NK-92 (cell line): ENCODE measurements around the gene ATG7.
"Not testable (repeated sequence)": the region's sequence is repeated elsewhere in the genome, so short reads cannot be mapped to it uniquely, and the experiment has no call there.

ENCODE experiments used
- DNase-seq: peaks from one replicate; lab custom pipeline; 2025; ENCODE audit not compliant: unreplicated experiment; lab: John Stamatoyannopoulos, UW

The ATG7 gene

GRCh38 chr3:11251807-11252176 is 20.4 kb upstream of the ATG7 start:
- DNase-seq, result no peak

DNA sequence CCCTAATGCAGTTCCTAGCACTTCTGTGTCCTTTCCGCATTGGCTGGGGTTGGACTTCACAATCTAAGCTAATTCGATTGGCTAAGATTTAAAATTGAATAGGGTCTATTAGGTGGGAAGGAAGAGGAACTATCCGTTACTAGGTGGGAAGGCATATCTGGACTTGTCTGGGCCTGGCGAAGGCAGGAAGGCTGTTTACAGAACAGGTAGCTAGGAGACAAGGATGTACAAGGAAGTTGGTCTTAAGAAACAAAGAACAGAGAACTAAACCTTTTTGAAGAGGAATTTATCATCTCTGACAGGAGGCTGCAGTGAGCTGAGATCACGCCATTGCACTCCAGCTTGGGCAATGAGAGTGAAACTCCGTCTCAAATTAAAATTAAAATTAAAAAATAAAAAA is 17.3 kb upstream of the ATG7 start:
- DNase-seq, result no peak

GRCh38 chr3:11255537-11255936 is 16.7 kb upstream of the ATG7 start:
- DNase-seq, result not testable (repeated sequence)

DNA sequence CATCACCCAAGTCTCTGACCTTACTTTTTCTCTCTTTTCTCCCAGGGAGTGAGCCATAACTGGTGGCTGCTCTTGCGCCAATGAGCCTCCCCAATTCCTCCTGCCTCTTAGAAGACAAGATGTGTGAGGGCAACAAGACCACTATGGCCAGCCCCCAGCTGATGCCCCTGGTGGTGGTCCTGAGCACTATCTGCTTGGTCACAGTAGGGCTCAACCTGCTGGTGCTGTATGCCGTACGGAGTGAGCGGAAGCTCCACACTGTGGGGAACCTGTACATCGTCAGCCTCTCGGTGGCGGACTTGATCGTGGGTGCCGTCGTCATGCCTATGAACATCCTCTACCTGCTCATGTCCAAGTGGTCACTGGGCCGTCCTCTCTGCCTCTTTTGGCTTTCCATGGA is 13.2 kb upstream of the ATG7 start:
- DNase-seq, result no peak

DNA sequence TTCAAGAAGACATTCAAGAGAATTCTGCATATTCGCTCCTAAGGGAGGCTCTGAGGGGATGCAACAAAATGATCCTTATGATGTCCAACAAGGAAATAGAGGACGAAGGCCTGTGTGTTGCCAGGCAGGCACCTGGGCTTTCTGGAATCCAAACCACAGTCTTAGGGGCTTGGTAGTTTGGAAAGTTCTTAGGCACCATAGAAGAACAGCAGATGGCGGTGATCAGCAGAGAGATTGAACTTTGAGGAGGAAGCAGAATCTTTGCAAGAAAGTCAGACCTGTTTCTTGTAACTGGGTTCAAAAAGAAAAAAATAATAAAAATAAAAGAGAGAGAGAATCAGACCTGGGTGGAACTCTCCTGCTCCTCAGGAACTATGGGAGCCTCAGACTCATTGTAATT is 11.7 kb upstream of the ATG7 start:
- no peak for DNase-seq

- no peak for DNase-seq
Measured at GRCh38 chr3:11269007-11269406, 3.2 kb upstream of the ATG7 start.

DNA sequence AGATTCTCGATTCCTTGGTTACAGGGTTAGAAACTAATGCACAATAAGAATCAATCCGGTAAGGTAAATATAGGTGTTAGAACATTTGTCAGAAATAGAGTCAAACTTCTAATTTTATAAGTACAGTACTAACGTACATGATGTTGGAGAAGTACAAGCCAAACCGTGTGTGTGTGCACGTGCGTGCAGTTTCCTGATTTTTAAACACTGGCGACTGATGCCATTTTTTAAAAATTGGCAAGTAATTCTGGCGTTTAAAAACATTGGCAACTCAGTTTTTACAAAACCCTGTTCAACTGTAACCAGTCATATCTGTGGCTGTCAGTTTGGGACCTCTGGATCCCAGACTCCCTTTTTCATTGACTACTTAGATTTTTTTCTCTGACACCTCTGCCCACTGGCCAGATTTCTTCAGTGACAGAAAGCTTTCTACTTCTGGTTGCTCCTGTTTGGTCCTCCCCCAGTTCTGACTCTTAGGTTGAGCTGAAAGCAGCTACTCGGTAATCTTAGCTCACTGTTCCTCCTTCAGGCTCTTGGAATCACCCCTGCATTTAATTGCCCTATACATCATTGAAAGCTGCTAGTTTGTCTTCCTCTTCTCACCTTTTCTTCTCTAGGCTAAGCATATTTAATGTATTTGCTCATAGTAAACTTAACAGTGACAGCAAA is 843 bp downstream of the ATG7 start:
- DNase-seq, result no peak

GRCh38 chr3:11273891-11274291 is 1.7 kb downstream of the ATG7 start:
- no peak for DNase-seq

- no peak for DNase-seq
Measured at GRCh38 chr3:11274566-11275142, 2.5 kb downstream of the ATG7 start.

GRCh38 chr3:11275926-11276325 is 3.7 kb downstream of the ATG7 start:
- no peak for DNase-seq

- DNase-seq, result no peak
Measured at GRCh38 chr3:11276901-11277300, 4.7 kb downstream of the ATG7 start.

- no peak for DNase-seq
Measured at GRCh38 chr3:11282250-11283138, 10.3 kb downstream of the ATG7 start.

GRCh38 chr3:11283139-11283475 is 10.9 kb downstream of the ATG7 start:
- DNase-seq, result no peak

- no peak for DNase-seq
Measured at GRCh38 chr3:11284011-11284410, 11.8 kb downstream of the ATG7 start.

DNA sequence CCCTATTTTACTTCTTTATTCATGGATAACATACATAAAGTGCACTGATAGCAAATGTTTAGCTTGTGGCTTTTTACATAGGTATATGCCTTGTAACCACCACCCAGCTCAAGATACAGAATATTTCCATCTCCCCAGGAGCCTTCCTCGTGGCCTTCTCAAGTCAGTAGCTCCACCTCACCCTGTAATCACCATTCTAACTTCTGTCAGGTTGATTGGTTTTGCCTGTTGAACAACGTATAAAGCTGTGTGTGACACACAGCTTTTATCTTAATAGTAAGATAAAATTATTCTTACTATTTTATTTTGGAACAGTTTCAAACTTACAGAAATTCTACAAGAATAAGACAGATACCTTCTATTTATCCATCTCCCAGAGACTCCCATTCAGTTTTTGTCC is 13.3 kb downstream of the ATG7 start:
- DNase-seq, result no peak

- DNase-seq, result no peak
Measured at GRCh38 chr3:11287404-11287803, 15.2 kb downstream of the ATG7 start.

DNA sequence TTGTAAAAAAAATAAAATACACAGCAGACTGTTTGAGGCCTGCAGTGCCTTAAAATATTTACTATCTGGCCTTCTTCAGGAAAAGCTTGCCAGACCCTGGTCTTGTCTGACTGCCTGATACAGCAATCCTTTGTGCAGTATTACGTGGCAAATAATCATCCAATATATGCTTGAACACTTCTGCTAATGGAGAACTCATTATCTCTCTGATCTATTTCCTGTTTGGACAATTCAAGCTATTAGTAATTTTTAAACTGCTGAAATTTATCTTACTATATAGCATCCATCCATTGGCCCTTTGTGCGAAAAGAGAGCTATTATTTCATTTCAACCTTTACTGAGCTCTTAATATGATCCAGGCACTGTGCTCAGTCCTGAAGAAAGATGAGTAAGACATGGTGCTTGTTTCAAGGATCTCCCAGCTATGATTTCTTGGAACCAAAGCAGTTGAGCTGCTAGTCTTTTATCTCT is 15.9 kb downstream of the ATG7 start:
- DNase-seq, result no peak

- DNase-seq, result no peak
Measured at GRCh38 chr3:11288786-11289637, 16.8 kb downstream of the ATG7 start.

DNA sequence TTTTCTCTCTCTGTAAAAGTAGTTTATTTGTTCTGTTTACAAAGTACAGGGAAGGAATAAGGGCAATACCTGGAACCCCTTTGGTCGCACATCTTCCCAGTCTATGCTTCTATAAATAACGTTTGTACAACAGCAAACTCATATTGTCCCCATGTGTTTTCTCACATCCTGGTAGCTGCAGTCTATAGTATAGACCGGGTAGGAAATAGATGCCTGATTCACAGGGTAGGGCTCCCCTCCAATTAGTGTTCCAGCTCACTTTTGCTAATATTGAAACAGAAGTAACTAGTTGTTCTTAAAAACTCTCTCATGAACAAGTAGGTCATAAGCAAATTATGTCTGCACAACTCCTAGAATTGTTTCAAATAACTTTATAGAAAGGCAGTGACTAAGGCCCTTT is 17.7 kb downstream of the ATG7 start:
- no peak for DNase-seq

DNA sequence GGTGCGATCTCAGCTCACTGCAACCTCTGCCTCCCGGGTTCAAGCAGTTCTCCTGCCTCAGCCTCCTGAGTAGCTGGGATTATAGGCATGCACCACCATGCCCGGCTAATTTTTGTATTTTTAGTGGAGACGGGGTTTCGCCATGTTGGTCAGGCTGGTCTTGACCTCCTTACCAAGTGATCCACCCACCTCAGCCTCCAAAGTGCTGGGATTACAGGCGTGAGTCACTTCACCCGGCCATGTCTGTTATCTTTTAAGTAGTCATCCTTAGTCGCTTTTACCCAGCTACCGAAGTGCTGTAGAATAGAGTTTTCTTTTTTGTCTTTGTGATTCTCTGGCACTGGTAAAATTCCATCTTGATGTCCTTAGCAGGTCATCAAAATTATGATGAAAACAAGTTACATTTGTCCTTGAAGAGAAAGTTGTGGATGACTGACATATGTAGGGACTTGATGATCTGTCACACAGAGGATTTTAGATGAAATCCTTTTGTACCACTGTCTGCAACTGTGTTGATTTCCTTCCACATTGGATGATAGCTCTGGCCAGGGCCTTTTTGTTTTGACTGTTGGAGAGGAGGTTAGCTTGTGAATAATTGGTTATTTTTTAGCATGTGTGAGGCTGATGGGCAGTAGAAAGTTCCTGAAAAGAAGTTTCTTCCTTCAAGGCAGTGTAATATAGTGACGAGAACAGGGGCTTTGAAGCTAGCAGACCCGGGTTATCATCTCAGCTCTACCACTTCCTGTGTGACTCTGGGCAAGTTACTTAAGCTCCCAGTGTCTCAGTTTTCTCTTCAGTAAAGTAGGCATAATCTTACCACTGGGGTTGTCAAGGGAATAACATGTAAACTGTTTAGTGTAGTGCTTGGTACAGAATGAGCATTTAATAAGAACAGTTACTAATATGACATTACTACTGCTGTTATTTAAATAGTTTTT is 18.8 kb downstream of the ATG7 start:
- DNase-seq, result no peak
